CD4-positive, alpha-beta T cell treated with Interleukin-15 for 1 hour (primary cell): Measurements from ENCODE around the gene SERPINF2.
"Not testable (repeated sequence)": the region's sequence is repeated elsewhere in the genome, so short reads cannot be mapped to it uniquely, and the experiment has no call there.

ENCODE experiments used
- DNase-seq: peaks from one replicate; pipeline ENCODE4 v3.0.0-alpha.2; 2020

The SERPINF2 gene

DNA sequence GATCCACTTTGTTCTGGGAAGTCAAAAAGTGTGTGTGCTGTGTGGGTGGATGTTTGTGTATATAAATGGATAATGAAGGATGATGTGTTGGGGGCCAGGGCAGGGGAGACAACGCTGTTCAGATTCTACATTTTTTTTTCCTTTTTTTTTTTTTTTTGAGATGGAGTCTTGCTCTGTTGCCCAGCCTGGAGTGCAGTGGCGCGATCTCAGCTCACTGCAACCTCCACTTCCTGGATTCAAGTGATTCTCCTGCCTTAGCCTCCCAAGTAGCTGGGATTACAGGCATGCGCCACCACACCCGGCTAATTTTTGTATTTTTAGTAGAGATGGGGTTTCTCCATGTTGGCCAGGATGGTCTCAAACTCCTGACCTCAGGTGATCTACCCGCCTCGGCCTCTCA, 22.0 kb downstream of the SERPINF2 start:
- not testable (repeated sequence) for DNase-seq

DNA sequence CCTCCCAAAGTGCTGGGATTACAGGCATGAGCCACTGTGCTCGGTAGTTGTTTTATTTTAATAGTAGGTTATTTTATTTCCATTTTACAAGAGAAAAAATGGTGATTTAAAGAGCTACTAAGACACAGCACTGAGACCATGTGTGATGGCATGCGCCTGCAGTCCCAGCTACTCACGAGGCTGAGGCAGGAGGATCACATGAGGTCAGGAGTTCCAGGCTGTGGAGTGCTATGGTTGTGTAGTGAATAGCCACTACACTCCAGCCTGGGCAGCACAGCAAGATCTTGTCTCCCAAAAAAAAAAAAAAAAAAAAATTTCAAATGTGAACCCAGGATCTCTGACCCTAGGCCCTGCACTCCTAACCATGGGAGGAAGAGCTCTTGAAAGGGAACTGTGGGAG, 22.9 kb downstream of the SERPINF2 start:
- DNase-seq = no peak

DNA sequence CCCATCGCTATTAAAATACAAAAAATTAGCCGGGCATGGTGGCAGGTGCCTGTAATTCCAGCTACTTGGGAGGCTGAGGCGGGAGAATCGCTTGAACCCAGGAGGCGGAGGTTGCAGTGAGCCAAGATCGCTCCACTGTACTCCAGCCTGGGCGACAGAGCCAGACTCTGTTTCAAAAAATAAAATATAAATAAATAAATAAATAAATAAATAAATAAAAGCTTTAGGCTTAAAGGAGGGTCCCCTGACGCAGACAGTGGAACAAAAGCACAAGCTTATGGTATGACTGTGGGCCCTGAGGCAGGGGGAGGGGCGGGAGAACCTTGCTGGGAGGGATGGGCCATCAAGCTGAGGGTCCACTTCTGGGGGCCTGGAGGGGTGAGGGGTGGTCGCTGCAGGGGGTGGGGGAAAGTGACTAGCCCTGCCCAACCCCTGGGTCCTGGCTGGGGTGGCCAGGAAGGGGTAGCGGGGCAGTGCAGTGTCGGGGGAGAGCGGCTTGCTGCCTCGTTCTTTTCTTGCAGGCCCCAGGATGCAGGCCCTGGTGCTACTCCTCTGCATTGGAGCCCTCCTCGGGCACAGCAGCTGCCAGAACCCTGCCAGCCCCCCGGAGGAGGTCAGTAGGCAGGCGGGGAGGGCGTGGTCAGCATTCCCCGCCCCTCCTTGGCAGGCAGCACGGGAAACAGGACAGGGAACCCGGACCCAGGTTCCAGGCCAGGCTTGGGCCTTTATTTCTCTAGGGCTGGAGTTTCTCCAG, 23.9 kb downstream of the SERPINF2 start:
- DNase-seq = no peak

DNA sequence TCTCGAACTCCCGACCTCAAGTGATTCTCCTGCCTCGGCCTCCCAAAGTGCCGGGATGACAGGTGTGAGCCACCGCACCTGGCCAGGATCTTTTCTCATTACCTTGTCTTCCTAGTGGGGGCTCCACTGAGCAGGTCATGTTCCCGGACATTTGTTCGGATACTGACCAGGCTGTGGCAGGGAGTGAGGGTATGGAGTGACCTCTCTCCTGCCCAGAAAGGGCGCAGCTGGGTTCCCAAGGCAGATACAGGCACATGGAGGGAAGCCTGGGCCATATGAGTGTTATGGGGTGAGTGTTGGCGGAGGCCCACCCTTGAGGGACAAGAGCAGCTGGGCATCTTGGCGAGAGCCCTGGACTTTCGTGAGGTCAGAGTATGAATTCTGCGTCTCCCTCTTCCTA, 24.7 kb downstream of the SERPINF2 start:
- DNase-seq = no peak

DNA sequence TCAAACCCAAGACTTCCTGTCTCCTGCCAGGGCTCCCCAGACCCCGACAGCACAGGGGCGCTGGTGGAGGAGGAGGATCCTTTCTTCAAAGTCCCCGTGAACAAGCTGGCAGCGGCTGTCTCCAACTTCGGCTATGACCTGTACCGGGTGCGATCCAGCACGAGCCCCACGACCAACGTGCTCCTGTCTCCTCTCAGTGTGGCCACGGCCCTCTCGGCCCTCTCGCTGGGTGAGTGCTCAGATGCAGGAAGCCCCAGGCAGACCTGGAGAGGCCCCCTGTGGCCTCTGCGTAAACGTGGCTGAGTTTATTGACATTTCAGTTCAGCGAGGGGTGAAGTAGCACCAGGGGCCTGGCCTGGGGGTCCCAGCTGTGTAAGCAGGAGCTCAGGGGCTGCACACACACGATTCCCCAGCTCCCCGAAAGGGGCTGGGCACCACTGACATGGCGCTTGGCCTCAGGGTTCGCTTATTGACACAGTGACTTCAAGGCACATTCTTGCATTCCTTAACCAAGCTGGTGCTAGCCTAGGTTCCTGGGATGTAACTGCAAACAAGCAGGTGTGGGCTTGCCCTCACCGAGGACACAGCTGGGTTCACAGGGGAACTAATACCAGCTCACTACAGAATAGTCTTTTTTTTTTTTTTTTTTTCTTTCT, 27.3 kb downstream of the SERPINF2 start:
- no peak for DNase-seq

DNA sequence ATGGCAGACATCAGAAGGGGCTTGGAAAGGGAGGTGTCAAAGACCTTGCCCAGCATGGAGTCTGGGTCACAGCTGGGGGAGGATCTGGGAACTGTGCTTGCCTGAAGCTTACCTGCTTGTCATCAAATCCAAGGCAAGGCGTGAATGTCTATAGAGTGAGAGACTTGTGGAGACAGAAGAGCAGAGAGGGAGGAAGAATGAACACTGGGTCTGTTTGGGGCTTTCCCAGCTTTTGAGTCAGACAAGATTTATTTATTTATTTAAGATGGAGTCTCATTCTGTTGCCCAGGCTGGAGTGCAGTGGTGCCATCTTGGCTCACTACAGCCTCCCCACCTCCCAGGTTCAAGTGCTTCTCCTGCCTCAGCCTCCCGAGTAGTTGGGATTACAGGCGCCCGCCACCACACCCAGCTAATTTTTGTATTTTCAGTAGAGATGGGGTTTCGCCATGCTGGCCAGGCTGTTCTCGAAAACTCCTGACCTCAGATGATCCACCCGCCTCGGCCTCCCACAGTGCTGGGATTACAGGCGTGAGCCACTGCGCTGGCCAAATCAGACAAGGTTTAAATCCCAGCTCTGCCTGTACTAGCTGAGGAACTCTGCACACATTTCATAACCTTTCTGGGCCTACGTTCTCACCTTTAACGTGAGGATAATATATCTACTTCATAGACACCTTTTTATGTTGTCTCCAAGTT, 30.5 kb downstream of the SERPINF2 start:
- DNase-seq = not testable (repeated sequence)

DNA sequence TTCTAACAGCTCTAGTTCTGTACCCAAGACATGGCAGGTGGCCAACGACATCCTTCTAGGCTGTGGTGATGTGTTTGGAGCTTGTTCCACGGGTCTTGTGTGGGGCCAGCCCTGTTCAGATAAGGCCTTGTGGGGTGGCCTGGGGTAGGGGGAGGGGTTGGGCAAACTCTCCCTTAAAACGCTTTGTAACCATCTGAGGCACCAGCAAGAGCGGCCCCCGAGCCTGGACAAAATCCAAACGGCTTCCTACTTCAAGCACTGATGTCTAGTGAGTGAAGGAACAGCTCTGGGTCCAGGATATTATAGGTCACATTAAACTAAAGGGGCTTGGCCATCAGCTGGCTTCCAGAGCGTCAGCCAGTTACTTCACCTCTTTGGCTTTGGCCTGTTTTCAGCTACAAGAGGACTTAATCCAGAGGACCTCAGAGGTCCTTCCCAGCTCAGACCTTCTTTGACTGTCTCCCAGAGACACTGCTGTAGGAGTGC, 31.1 kb downstream of the SERPINF2 start:
- DNase-seq = no peak

DNA sequence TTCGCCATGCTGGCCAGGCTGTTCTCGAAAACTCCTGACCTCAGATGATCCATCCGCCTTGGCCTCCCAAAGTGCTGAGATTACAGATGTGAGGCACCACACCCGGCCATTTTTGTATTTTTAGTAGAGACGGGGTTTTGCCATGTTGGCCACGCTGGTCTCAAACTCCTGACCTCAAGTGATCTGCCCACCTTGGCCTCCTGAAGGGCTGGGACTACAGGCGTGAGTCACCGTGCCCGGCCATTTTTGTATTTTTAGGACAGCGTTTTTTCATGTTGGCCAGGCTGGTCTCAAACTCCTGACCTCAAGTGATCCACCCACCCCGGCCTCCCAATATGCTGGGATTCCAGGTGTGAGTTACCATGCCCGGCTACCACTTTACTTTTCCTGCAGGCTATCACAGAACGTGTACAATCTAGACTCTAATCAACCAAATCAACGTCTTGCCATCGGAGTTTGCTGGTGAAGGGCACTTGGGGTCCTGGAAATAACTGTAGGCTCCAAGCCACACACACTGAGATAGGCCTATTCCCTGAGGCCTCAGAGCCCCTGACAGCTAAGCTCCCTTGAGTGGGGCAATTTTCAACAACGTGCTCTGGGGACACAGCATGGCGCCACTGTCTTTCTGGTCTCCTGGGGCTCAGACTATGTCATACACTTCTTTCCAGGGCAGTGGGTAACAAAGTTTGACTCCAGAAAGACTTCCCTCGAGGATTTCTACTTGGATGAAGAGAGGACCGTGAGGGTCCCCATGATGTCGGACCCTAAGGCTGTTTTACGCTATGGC, 31.9 kb downstream of the SERPINF2 start:
- no peak for DNase-seq

DNA sequence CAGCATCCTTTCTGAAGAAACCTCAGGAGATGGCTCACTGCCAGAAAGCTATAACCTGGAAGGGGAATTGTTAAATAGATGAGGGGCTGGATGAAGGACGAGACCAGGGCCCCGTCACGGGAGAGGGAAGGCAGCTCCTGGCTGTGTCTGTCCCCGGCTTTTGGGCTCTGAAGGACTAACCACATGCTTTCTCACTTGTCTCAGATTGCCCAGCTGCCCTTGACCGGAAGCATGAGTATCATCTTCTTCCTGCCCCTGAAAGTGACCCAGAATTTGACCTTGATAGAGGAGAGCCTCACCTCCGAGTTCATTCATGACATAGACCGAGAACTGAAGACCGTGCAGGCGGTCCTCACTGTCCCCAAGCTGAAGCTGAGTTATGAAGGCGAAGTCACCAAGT, 33.7 kb downstream of the SERPINF2 start:
- DNase-seq = no peak

DNA sequence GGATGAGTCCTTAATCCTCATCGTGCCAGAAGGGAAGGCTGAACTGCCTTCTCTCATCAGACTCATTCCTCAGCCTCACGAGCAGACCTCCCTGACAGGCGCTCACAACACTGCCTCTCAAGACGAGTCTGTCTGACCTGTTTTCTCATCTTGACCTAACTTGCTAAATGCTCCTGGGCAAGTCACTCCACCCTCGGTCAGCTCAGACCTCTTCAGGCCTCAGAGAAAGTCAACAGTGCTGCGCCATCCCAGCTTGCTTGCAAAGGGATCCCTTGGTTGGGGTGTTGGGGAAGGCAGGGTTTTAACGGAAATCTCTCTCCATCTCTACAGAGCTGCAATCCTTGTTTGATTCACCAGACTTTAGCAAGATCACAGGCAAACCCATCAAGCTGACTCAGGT, 34.2 kb downstream of the SERPINF2 start:
- DNase-seq = no peak

DNA sequence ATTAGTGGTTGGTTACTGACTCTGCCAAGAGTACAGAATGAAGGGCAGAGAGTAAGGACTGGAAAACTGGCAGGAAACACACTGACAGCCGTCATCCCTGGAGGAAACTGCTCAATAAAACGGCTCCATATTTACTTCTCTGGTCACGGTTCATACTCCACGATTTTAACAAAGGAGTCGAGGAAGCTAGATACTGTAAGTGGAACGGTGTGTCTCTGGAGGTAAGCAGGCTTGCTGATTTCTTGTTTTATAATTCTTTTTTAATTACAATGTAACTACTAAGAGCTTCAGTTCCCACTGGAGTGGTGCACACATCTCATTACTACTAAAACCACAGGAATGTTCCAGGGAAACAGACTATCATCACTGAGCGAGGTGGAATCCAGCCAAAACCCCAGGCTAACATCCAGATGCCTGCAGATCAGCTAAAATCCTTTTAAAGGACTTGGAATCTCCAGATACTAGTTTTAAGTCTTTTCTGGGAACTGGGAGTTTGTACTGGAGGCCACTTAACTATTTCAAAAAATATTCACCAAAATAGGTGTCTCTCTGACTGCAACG, 37.0 kb downstream of the SERPINF2 start:
- no peak for DNase-seq

DNA sequence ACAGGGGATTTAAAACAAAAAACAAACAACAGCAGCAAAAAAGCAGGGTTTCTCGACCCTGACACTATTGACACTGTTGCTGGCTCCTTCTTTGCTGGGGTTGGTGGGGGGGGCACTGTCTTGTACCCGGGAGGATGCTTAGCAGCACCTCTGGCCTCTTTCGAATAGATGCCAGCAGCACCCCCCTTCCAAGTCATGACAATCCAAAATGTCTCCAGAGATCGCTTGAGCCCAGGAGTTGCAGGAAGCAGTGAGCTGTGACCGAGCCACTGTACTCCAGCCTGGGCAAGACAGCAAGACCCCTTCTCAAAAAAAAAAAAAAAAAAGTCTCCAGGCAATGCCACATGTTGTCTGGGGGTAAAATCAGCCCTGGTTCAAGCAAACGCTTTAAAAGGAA, 39.5 kb downstream of the SERPINF2 start:
- no peak for DNase-seq

DNA sequence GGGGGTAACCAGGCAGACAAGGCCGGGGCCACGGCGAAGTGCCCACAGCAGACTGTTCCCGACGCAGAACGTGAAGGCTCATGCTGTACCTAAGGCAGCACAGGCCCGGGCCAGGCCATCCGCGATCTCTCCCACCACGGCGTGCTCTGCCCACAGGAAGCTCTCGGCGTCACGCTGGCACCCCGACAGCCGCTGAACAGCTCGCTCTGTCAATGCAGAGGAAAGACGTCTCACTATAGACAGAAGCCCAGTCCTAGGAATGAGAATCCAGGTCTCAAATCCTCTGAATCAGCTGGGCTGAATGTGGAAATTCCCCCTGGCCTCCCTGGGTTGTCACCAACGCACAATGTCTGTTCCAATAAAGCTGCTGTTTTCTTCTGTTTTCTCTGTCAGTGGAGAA, 40.6 kb downstream of the SERPINF2 start:
- DNase-seq = no peak

DNA sequence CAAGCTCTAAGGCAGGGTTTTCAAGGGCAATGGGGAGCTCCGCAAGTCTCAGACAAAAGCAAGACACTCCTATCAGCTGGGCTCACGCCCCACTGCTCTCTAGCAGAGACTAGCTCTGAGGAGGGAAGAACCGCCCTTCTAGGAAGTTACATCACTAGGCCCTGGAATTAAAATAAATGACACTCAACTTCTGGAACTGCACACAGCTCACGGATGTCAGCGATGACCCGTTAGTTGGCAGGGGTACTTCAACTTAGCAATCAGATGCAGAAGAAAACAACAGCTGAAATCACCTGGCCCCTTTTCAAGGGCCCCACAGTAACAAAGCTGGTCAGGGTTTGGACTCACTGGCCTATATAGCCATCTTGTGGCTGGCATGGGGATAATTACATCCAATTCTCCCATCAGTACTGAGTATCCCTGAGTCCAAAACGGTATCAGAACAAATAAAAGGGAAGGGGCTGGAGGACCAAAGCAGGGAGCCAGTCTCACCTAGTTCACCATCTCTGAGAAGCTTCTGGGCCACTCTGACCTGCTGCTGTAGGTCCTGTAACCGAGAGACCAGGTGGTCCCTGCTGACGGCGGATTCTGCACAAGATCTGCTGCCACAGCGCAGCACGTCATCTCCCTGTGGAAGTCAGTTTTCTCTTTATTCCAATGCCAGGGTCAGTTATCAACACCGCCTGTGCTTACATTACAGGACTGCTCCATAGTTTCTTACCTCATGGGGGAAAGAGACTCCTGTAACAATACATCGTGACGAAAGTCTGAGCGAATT, 41.4 kb downstream of the SERPINF2 start:
- DNase-seq = peak; percentile 72

DNA sequence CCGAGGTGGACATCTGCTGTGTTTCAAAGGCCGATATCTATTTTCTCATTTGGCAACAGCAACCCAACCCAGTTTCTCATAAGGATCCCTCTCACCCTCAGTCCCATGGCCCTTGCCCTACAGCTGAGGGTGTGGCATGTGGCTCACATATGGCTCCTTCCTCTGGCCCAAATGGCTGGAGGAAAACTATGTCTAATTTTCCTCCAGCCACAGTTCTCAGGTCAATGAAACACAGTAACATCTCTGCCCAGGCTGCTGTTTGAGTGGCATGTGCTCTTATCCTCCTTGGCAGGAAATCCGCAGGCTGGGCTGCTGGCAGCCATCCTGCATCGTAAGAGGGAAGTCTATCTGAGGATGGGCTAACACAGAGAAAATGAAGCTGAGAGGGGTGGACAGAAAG, 43.3 kb downstream of the SERPINF2 start:
- no peak for DNase-seq

DNA sequence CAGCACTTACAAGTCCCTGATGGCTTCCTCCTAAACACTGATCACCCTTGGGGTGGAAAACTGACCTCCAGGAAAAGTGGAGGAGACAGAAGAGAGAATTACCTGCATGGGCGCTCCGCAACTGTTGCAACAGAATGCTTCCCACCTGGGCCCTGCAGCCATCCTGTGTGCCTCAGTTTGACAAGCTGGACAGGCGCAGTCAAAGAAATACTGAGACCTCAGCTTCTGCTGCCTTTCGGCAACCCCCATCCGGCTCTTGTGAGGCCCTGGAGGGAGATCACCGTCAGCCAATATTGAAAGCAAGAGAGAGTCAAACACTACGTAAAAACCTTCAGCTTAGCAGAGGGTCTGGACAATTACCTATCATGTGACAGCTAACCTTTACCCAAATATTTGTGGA, 44.0 kb downstream of the SERPINF2 start:
- DNase-seq = no peak

DNA sequence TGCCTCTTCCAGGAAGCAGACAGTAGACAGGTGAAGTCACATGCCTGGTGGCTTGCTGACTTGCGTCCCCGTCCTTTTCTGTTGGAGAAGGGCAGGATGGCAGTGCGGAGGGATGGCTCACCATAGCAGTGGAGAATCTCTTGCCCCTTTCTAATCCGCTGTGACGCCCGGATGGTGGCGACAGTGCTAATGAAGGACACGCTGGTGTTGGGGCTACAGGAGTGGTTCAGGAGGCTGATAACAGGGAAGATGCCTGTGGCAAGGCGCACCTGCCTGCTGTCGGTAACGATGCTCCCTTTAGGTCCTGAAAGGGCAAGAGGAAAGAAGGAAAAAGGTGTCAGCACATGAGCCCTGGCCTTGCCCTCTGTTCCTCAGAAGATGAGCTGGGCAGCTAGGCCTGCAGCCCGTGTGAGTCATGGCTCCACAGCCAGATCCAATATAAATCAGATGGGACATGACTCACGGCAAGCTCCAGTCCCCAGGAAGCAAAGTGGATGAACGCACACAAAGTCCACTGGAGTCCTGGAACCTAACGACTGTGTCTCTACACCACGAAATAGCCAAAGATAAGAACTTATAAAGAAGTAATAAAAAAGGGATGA, 44.7 kb downstream of the SERPINF2 start:
- no peak for DNase-seq

DNA sequence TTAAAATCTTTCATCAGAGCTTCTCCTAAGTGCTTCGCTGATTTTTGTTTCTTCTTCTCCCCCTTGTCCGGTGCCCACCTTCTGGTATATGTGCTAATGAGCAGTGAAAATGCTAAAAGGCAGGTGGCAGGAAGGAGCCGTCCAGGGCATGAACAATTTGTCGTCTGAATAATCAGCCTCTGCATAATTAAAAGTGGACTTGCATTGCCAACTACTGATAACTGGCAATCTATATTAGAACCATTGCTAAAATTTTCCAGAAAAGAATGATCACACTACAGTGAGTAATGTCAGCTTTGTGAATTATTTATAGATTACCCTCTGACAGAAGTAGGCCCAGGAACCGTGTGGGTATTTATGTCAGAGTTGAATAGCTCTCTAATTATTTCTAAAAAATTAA, 47.3 kb downstream of the SERPINF2 start:
- DNase-seq = no peak

DNA sequence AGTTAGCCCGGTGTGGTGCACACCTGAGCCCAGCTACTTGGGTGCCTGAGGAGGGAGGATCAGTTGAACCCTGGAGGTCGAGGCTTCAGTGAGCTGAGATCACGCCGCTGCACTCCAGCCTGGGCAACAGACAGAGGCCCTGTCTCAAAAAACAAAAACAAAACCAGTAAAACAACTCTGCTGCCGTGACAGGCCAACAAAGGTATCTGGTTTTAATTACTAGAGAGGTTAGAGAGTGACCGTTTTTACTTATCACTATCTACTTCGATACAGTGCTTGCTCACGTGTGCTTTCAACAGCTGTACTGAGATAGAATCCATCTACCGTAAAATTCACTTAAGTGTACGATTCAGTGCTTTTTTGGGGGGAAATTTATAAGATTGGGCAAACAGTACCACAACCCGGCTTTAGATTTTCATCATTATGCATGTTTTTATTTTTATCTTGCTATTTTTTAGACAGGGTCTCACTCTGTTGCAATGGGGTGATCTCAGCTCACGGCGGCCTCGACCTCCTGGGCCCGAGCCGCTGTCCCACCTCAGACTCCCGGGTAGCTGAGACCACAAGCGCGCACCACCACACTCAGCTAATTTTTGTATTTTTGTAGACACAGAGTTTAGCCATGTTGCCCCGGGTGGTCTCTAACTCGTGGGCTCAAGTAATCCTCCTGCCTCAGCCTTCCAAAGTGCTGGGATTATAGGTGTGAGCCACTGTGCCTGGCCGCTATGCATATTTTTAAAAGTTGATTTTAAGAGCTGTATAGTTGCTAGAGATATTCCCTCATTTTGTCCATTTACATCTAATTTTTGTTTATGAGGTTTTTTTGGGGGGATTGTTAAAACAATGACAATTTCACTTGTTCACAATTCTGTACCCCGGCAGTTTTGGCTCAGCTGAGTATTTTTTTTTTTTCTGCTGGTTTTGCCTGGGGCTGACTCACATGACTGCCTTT, 50.1 kb downstream of the SERPINF2 start:
- DNase-seq = no peak

DNA sequence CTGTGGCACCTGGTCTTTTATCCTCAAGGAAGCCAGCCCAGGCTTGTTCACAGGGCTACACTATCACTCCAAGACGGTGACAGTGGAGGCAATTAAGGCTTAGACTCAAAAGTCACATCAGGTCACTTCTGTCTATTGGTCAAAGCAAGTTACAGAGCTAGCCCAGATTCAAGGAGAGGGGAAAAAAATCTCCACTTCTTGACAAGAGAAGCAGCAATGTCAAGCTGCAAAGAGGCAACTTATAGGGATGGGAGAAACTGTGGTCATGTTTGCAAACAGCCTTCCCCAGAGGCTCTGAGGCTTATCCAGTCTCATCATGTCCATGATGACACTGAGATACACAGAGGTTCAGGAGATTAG, 50.8 kb downstream of the SERPINF2 start:
- no peak for DNase-seq
